T follicular helper cell (primary cell): Measurements from ENCODE around the gene FADS6.
"Not testable (repeated sequence)": the region's sequence is repeated elsewhere in the genome, so short reads cannot be mapped to it uniquely, and the experiment has no call there.

Experiments used
- DNase-seq: peaks from one replicate; pipeline ENCODE4 v3.0.0-alpha.2; 2020; ENCODE audit warnings: low read depth

FADS6 gene

DNA sequence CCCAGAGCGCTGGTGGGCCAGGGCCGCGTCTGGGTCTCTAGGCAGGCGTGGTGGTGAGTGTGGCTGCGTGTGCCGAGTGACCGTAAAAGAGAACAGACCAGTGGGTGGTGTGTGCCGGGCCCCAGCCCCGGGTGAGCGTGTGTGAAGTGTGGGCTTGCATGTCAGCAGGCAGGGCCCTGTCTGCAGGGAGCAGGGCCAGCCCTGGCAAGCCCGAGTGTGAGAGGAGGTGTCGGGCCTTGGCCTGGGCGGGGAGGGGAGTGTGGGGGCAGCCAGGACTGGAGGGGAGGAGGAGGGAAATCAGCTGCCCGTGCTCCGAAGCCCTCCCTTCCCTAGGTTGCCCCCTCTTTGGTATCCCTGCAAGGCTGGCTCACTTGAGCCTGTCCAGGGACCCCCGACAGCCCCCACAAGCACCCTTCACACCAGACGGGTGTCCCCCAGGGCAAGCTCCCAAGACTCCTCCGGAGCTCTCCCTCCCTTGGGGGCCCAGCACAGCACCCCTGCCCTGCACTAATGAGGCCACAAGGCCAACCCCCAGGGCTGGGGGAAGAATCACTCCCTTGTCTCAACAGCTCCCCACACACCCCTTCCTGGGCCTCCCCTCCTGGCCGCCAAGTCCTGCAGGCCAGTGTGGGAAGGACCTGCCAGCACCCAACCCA, 27.7 kb upstream of the FADS6 start:
- DNase-seq, result no peak

DNA sequence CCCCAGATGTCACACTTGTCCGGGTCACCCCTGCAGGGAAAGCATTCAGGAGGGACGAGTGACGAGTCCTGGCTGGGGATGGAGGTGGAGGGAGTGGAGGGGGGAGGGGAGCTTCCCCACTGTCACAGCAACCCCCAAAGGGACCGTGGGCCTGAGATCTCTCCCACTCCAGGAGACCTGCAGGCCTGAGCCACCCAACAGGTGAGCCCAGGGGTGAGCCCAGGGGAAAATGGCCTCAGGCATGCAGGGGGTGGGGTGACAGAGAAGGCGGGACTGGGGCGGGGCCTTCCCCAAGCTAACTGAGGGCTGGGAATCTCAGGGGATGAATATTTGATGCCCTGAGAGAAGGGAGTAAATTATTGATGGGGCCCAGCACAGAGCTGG, 27.2 kb upstream of the FADS6 start:
- no peak for DNase-seq

DNA sequence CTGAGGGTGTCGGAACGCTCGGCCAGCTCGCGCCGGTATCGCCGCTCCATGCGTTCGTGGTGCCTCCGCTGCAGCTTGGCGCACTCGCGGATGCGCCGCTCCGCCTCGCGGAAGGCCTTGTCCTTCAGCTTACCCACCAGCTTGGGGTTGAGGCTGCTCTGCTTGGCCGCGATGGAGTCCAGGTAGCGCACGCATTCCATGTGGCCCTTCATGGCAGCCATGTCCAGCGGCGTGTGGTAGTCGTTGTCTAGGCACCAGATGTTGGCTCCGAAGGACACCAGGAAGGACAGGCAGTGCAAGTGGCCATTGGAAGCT, 26.8 kb upstream of the FADS6 start:
- DNase-seq, result no peak

DNA sequence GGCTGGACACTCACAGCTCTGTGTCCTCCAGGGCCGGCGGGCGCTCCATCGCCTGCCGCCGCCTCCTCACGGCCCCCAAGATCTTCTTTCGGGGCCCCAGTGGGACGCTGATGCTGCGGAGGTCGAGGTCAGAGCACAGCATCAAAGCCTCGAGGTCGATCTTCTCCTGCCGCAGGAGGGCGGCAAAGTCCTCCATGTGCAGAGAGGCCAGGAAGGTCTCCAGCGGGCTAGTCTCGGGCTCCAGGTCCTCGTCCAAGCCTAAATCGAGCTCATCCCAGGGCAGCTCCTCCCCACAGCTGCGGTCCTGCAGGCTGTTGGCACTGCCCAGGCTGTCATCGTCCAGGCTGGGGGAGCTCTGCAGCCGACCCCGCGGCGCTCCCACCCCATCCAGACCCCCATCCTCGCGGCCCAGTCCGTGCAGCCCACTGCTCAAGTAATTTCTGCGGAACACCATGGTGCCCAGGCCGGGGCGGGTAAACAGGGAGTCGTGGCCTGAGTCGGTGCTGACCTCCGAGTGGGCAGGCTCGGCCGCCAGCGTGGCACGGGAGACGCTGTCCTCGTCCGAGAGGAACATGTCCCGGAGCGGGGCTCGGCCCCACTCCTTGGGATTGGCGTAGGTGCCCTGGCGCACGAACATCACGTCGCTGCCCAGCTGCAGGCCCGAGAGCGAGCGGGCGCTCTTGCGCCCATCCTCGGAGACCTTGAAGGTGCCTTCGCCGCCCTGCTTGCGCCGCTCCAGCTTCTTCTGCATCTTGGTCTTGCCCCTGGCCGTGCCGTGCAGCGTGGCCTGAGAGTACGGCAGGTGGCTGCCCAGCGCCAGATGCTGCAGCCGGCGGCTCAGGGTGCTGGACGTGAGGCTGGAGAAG, 26.2 kb upstream of the FADS6 start:
- DNase-seq, result no peak

DNA sequence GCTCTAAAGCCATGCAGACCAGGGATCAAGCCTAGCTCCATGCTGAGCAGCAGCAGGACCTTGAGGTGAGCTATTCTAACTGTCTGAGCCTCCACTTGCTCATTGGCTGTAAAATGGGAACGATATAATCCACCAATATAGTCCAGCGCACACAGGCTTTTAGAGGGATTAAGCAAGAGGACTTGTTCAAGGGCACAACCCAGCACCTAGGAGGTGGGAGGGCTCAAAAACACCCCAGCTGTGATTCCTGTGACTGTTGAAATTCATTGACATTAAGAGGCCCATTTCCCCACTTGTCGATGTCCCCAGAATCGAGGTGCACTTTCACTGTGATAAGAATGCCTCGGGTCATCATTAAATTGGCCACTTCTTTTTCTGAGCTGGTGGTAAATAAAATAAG, 25.5 kb upstream of the FADS6 start:
- no peak for DNase-seq

DNA sequence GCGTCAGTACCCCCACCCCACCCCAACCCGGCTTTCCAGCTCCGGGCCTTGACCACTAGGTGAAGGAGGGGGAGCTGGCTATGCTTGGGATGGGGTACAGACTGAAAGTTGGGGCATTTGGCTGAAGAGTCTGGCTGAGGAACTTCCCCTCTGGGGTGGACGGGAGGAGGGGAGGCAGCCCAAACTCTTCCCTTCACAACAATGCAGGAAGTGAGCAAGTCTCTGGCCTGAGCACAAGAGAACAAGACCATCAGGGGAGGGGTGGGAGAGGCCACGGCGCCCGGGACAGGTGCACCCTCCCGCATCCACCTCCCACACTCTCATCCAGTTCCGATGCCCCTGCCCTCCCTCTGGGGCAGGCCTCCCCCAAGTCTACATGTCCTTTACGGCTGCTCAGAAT, 24.0 kb upstream of the FADS6 start:
- no peak for DNase-seq

DNA sequence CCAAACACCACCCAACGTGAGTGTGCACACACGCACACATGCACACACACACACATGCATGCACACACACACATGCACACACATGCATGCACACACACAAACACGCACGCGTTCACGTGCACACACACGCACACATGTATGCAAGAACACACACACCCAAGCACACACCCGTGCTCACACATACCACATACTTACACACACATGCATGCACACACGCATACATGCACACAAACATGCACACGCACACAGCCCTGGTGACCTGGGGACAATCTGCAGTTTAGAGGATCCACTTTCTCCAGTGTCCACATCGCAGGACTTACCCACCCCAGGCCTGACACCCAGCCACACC, 23.4 kb upstream of the FADS6 start:
- no peak for DNase-seq

DNA sequence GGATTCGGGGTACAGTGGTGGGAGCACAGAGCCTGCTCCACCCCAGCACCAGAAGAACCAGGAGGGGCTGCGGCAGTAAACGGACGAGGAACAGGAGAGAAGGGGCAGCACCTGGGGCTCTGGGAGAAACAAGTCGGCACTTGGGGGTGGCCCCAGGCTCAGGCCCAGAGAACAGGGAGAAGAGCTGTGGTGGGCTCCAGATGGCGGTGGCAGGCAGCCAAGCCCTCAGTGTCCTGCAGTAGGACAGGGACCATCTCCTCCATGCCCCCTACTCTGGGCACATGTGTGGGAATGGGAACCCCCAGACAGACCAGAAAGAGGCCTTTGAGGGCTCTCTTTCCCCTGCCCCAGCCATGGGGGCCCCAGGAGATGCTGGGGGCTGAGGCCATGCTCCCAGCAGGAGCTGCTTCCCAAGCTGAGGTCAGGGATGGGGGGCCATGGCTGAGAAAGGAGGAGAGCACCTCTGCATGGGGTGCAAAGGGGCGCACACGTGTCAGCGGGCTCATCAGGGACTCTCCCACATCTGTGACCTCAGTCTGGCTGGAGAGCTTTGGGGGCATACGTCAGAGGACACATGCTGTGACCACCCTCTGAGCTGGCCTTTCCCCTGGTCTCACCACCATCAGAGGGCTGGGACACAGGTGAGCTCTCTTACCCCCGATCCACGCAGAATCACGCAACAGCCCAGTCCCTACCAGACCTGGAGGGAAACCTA, 22.9 kb upstream of the FADS6 start:
- no peak for DNase-seq

DNA sequence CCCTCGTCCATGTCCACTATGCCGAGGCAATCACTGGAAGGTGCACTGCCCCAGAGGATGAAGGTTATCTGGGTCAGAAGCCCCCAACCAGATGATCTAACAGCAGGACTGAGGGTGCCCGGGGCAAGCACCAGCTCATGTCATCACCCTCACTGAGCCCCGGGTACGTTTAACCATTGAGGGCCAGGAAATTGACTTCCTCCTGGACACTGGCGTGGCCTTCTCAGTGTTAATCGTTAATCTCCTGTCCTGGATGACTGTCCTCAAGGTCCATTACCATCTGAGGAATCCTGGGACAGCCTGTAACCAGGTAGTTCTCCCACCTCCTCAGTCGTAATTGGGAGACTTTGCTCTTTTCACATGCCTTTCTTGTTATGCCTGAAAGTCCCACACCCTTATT, 18.0 kb upstream of the FADS6 start:
- DNase-seq, result not testable (repeated sequence)

DNA sequence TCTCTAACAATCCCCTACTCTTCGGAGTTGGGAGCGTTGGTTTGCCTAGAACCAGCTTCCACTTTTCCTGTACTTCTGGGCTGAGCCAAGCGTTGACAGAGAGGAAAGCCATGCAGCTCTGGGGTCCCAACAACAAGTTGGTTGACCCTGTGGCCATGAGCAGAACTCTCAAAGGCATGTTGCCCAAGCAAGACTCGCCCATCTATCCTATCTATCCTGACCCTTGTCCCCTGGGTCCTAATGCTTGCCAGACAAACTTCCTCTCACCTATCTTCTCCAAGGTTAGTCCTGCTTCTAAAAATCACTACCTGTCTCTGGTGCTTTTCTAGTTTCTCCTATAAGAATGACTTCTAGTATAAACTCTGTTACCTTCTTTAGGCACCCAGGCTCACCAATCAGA, 15.7 kb upstream of the FADS6 start:
- DNase-seq, result not testable (repeated sequence)

DNA sequence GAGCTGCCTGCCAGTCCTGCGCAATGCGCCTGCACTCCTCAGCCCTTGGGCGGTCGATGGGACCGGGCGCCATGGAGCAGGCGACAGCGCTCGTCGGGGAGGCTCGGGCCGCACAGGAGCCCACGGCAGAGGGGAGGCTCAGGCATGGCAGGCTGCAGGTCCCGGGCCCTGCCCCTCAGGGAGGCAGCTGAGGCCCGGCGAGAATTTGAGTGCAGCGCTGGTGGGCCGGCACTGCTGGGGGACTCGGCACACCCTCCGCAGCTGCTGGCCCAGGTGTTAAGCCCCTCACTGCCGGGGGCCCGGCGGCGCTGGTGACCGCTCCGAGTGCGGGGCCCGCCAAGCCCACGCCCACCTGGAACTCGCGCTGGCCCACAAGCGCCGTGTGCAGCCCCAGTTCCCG, 13.6 kb upstream of the FADS6 start:
- no peak for DNase-seq

DNA sequence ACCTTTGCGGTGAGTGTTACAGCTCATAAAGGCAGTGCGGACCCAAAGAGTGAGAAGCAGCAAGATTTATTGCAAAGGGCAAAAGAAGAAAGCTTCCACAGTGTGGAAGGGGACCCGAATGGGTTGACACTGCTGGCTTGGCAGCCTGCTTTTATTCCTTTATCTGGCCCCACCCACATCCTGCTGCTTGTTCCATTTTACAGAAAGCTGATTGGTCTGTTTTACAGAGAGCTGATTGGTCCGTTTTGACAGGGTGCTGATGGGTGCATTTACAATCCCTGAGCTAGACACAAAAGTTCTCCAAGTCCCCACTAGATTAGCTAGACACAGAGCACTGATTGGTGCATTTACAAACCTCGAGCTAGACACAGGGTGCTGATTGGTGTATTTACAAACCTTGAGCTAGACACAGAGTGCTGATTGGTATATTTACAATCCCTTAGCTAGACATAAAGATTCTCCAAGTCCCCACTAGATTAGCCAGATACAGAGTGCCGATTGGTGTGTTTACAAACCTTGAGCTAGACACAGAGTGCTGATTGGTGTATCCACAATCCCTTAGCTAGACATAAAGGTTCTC, 12.9 kb upstream of the FADS6 start:
- DNase-seq, result not testable (repeated sequence)

DNA sequence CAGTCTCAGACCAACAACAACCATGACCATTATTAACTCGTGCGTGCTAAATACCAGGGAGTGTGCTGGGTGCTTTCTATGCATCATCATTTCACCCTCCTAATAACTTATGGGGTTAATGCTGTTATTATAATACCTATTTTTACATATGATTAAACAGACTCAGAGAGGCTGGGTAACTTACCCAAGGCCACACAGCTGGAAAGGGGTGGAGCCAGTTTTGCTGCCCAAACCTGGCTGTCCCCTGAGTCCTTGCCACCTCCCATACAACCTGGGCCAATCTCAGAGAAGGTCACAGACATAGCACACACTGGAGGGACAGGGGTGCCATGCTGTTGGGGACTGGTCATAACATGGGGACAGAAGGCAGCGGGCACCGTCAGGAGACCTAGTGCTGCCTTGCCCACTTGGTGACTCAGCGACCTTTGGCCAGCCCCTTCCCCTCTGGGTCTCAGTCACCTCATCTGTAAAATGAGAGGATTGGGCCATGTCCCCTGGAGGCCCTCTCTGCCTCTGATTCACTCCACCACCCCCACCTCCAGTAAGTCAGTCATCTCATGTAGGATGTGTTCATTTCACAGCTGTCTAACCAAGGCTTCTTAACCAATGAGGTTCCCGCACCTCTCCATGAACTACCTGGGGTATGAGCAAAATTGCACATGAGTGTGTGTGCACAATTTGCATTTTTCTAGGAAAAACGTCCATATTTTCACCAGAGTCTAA, 11.4 kb upstream of the FADS6 start:
- DNase-seq, result no peak

DNA sequence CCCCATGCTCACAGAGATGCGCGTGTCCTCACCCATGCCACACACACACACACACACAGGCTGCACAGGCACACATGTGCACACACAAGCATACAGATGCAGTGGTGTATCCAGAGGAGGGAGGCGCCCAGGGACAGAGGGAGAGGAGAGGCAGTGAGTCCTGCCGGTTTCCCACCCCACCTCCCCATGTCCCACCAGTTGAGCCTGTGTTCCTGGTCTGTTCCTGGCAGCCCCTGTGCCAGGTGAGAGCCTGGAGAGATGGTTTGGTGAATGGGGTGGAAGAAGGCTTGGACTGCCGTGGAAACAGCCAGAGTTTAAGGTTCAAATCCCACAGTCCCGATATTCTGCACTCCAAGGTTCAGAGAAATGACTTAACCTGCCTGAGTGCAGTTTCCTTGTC, 10.2 kb upstream of the FADS6 start:
- no peak for DNase-seq

DNA sequence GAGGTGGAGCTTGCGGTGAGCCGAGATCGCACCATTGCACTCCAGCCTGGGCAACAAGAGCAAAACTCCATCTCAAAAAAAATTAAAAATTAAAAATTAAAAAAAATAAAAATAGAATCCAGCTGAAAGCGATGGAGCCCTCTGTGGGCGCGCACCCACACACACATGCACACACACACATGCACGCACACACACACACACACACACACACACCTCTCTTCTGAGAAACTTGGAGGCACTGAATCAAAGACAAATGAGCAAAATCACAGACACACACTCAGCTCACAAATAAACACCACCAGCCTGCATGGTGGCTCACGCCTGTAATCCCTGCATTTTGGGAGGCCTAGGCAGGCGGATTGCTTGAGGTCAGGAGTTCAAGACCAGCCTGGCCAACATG, 9.6 kb upstream of the FADS6 start:
- no peak for DNase-seq

DNA sequence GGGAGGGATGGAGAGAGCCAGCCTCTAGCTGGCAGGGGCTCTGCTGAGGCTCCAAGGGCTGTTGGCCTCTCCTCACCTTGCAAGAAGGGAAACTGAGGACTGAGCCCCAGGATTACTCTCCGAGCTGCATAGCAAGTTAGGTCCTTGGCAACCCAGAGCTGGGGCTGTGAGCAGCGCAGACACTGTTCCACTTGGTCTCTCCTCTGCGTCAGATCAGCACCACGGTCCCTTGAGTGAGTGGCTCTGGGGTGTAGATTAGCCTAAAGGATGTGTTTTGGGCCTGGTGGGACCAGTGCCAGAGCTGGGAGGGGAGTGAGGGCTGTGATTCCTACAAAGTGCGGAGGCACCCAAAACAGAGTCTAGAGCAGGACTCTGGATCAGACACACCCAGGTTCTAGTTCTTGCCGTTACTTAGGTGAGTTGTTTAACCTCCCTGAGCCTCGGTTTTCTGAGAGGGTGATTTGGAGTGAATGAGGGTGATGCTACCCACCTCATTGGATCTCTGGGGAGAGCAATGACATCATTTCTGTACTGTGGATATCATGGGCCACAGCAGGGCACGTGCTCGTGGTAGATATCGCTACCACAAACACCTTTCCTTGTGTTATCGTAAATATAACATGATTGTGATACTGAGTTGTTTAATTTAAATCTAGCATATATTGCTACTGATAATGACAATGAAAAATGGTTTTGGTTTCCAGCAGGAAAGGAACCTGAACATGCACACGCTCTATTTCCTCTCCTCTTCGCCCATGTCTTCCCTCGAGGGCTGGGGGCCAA, 8.1 kb upstream of the FADS6 start:
- DNase-seq, result no peak

DNA sequence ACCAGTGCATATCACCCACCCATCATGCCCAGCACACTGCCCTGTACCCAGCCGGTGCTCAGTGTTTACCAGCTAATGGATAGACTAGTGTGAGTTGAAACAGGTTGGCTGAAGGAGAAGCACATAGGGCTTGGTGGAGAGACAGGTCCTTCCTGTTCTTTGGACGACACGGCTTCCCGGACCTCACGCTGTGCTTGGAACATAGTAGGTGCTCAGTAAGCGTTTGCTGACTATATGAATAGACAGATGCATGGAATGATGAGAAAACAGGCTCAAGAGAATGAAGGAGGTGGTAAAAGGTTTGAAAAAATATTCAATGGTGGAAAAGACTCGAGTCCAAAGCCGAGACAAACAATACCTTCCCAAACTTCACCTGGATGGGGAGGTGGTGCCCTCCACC, 6.8 kb upstream of the FADS6 start:
- no peak for DNase-seq

DNA sequence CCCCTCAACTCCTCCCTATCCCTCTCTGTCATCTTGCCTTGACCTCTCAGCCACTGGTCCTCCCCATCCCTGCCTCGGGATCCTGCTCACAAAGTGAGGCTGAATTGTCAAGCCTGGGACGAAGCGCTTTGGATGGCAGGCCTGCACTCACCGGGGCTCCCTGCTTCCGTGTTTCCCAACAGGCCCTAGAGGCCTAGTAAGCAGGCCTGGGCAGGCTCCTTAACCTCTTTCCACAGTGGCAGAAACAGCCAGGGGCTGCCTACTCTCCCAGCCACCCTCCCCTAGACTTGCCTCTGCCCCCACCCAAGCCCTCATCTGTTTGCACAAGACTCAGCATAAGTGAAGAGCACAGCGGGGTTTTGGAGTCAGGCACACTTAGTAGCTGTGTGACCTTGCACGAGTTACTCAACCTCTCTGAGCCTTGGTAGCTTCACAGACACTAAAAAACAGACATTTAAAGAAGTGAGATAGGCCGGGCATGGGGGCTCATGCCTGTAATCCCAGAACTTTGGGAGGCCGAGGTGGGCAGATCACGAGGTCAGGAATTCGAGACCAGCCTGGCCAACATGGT, 5.0 kb upstream of the FADS6 start:
- no peak for DNase-seq

DNA sequence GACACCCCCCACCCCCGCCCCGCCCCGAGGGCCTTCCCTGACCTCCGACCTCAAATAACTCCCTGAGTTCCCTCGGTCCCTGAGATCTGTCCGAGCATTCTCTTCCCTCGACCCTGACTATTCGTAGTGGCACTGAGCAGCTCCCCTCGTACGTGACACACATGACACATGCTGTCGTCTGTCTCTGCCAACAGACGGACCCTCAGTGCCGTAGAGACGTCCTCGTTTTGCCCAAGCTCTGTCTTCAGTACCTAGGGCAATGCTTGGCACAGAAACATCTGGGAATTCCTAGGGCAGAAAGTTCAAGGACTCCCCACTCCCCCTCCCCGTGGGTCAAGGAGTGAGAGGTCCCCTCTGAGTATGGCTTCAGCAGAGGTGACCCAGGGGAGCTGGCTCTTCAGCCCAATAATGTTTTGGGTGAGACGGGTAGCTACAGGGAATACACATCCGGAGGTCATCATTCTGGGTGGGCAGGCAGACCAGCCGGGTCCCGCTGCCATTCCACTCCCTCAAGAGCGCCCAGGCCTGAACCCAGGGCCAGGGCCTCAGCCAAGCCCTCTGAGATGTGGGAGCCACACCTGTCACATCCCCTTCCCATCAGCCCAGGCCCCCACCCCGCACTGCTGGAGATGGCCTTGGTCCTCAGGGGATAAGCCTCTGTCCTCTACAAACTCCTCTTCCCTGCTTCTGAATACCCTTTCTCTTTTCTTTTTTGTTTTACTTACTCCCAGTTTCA, 671 bp upstream of the FADS6 start:
- no peak for DNase-seq
